Measurements from ENCODE around the gene MTIF3. TPM values are rescaled to one million over a fixed set of nuclear protein-coding genes. Genes with fewer than 3 reads are reported as not detected.

MTIF3 gene
- polyA plus RNA-seq, 1 donor from 2014 or later, result 66.5 TPM

GRCh38 chr13:27449081-27449603, 1.2 kb downstream of the MTIF3 start:
- H3K79me2 ChIP-seq (replicated peaks; ENCODE audit: insufficient read depth, low read length), result peaks cover 14% of the 10 kb centered on the region
- H3K9ac ChIP-seq (ENCODE audit: low read length), result peak overlapping the region; percentile 94
- peaks cover 8% of the 10 kb centered on the region for H3K27me3 ChIP-seq (ENCODE audit: insufficient read depth, low read depth, low read length)
- peak overlapping the region; percentile 59 for H3K4me2 ChIP-seq (ENCODE audit: low read length)
- H3K9me3 ChIP-seq (ENCODE audit: low read length), result no peaks in the 10 kb centered on the region
- H3K9me2 ChIP-seq (ENCODE audit: insufficient read depth, low read length), result no peaks in the 10 kb centered on the region
- H3F3A ChIP-seq (ENCODE audit: insufficient read depth, low read length, poor library complexity, severe bottlenecking), result no peaks in the 10 kb centered on the region
- peak overlapping the region; percentile 94 for H3K27ac ChIP-seq (ENCODE audit: low read length)
- H4K20me1 ChIP-seq (ENCODE audit: insufficient read depth), result no peaks in the 10 kb centered on the region
- H3K4me3 ChIP-seq (ENCODE audit: low read length), result peak overlapping the region; percentile 87
- peak overlapping the region; percentile 91 for H2AFZ ChIP-seq (ENCODE audit: low read depth, low read length)
- no peaks in the 10 kb centered on the region for H3K36me3 ChIP-seq (ENCODE audit: insufficient read depth, low read length)
- TF ChIP-seq TAF1 (IDR thresholded peaks at IDR 0.05; ENCODE audit: low read depth) (no peak), EP300 (conservative IDR thresholded peaks at IDR 0.05; ENCODE audit: poor library complexity, severe bottlenecking) (no peak), REST (IDR thresholded peaks at IDR 0.05; ENCODE audit: borderline replicate concordance) (no peak), SMC3 (conservative IDR thresholded peaks at IDR 0.05; ENCODE audit: poor library complexity) (no peak), CTCF (IDR thresholded peaks at IDR 0.05; ENCODE audit: poor library complexity, severe bottlenecking) (no peak), EZH2 (IDR thresholded peaks at IDR 0.05; ENCODE audit: borderline replicate concordance, insufficient read depth, low read length, poor library complexity, severe bottlenecking) (no peak), POLR2AphosphoS5 (IDR thresholded peaks at IDR 0.05) (no peak), MXI1 (conservative IDR thresholded peaks at IDR 0.05; ENCODE audit: poor library complexity, severe bottlenecking) (no peak), RAD21 (conservative IDR thresholded peaks at IDR 0.05) (no peak)

GRCh38 chr13:27448308-27448707, 2.1 kb downstream of the MTIF3 start:
- Histone ChIP-seq H3F3A (ENCODE audit: insufficient read depth, low read length, poor library complexity, severe bottlenecking) (no peaks in the 10 kb centered on the region), H3K4me3 (ENCODE audit: low read length) (peak overlapping the region; percentile 87), H4K20me1 (ENCODE audit: insufficient read depth) (no peaks in the 10 kb centered on the region), H3K4me2 (ENCODE audit: low read length) (no peak overlapping the region), H3K9ac (ENCODE audit: low read length) (no peak overlapping the region), H3K27ac (ENCODE audit: low read length) (no peak overlapping the region), H2AFZ (ENCODE audit: low read depth, low read length) (no peak overlapping the region), H3K27me3 (ENCODE audit: insufficient read depth, low read depth, low read length) (peaks cover 8% of the 10 kb centered on the region), H3K36me3 (ENCODE audit: insufficient read depth, low read length) (no peaks in the 10 kb centered on the region), H3K79me2 (replicated peaks; ENCODE audit: insufficient read depth, low read length) (peaks cover 14% of the 10 kb centered on the region), H3K9me2 (ENCODE audit: insufficient read depth, low read length) (no peaks in the 10 kb centered on the region), H3K9me3 (ENCODE audit: low read length) (no peaks in the 10 kb centered on the region)
- TF ChIP-seq TAF1 (IDR thresholded peaks at IDR 0.05; ENCODE audit: low read depth) (no peak), MXI1 (conservative IDR thresholded peaks at IDR 0.05; ENCODE audit: poor library complexity, severe bottlenecking) (no peak), EZH2 (IDR thresholded peaks at IDR 0.05; ENCODE audit: borderline replicate concordance, insufficient read depth, low read length, poor library complexity, severe bottlenecking) (no peak), REST (IDR thresholded peaks at IDR 0.05; ENCODE audit: borderline replicate concordance) (no peak), EP300 (conservative IDR thresholded peaks at IDR 0.05; ENCODE audit: poor library complexity, severe bottlenecking) (no peak), RAD21 (conservative IDR thresholded peaks at IDR 0.05) (no peak), POLR2AphosphoS5 (IDR thresholded peaks at IDR 0.05) (no peak), SMC3 (conservative IDR thresholded peaks at IDR 0.05; ENCODE audit: poor library complexity) (no peak), CTCF (IDR thresholded peaks at IDR 0.05; ENCODE audit: poor library complexity, severe bottlenecking) (no peak)

Measured in neural cell (in vitro differentiated cells).